DOHH2 (cell line): ENCODE results near the gene OR4D11.

Experiments used
- H3F3A ChIP-seq: fragments of 200-600 bp; sonication (generic), shearing (Covaris generic); 2 replicates; pipeline ENCODE4 v1.6.0; 2016; ENCODE audit warnings: antibody characterized with exemption, mild to moderate bottlenecking; ENCODE audit not compliant: control insufficient read depth, insufficient read depth
- H3K27ac ChIP-seq: fragments of 200-600 bp; sonication (generic); 2 replicates; pipeline ENCODE4 v1.5.1; 2014; ENCODE audit warnings: low read depth, mild to moderate bottlenecking, low read length, moderate library complexity
- H3K27me3 ChIP-seq: fragments of 200-600 bp; sonication (generic); 2 replicates; pipeline ENCODE4 v1.6.1; 2014; ENCODE audit warnings: mild to moderate bottlenecking, low read length, mixed read lengths; ENCODE audit not compliant: control insufficient read depth
- H3K36me3 ChIP-seq: fragments of 200-600 bp; sonication (generic); 2 replicates; pipeline ENCODE4 v1.6.1; 2014; ENCODE audit warnings: mild to moderate bottlenecking, low read length, moderate library complexity, mixed read lengths; ENCODE audit not compliant: control insufficient read depth
- H3K4me1 ChIP-seq: fragments of 200-600 bp; sonication (generic); 2 replicates; pipeline ENCODE4 v1.6.1; 2014; ENCODE audit warnings: mild to moderate bottlenecking, low read length, mixed read lengths; ENCODE audit not compliant: control insufficient read depth
- H3K4me2 ChIP-seq: fragments of 200-600 bp; sonication (generic); 2 replicates; pipeline ENCODE4 v1.6.0; 2014; ENCODE audit warnings: mild to moderate bottlenecking, low read length, moderate library complexity
- H3K4me3 ChIP-seq: fragments of 200-600 bp; sonication (generic); 2 replicates; pipeline ENCODE4 v1.5.1; 2014; ENCODE audit warnings: mild to moderate bottlenecking, low read length, mixed read lengths
- H3K79me2 ChIP-seq: fragments of 200-600 bp; sonication (generic); 2 replicates; pipeline ENCODE4 v1.6.1; 2014; ENCODE audit warnings: mild to moderate bottlenecking, low read length, mixed read lengths; ENCODE audit not compliant: control insufficient read depth
- H3K9me2 ChIP-seq: fragments of 200-600 bp; sonication (generic); replicated peaks from 2 replicates; pipeline ENCODE4 v1.6.1; 2014; ENCODE audit warnings: mild to moderate bottlenecking, low read length, mixed read lengths; ENCODE audit not compliant: control insufficient read depth
- H3K9me3 ChIP-seq: fragments of 200-600 bp; sonication (generic); 2 replicates; pipeline ENCODE4 v1.6.1; 2014; ENCODE audit warnings: antibody characterized with exemption, low read length, mixed read lengths; ENCODE audit not compliant: control insufficient read depth, insufficient read depth
- H4K20me1 ChIP-seq: fragments of 200-600 bp; sonication (generic); 2 replicates; pipeline ENCODE4 v1.6.0; 2014; ENCODE audit warnings: low read depth, mild to moderate bottlenecking, antibody characterized with exemption, low read length, moderate library complexity; ENCODE audit not compliant: control insufficient read depth, insufficient read depth
- CTCF ChIP-seq: fragments of 200-600 bp; sonication (generic); IDR thresholded peaks from one replicate; pipeline ENCODE4 v1.5.1; 2014; ENCODE audit warnings: antibody characterized with exemption, mild to moderate bottlenecking, low read depth, low read length; ENCODE audit not compliant: poor library complexity, severe bottlenecking
- EZH2phosphoT487 ChIP-seq: fragments of 200-600 bp; sonication (generic); IDR thresholded peaks from 2 replicates; pipeline ENCODE4 v1.6.1; 2017; ENCODE audit warnings: borderline replicate concordance, mild to moderate bottlenecking, antibody characterized with exemption, low read length, moderate library complexity, mixed read lengths

OR4D11 gene

GRCh38 chr11:59528711-59529110, 25.3 kb downstream of the OR4D11 start:
- no peak overlapping the region for H3K4me3 ChIP-seq
- no peaks in the 10 kb centered on the region for H3K4me1 ChIP-seq
- H3F3A ChIP-seq: no peaks in the 10 kb centered on the region
- no peak for TF ChIP-seq EZH2phosphoT487
- no peak for TF ChIP-seq CTCF
- H3K9me3 ChIP-seq: no peaks in the 10 kb centered on the region
- H3K79me2 ChIP-seq: no peaks in the 10 kb centered on the region
- no peak overlapping the region for H3K27ac ChIP-seq
- no peaks in the 10 kb centered on the region for H4K20me1 ChIP-seq
- H3K4me2 ChIP-seq: no peak overlapping the region
- no peaks in the 10 kb centered on the region for H3K36me3 ChIP-seq
- no peaks in the 10 kb centered on the region for H3K9me2 ChIP-seq
- peaks cover 5% of the 10 kb centered on the region; the same call in 1 of the 2 replicates for H3K27me3 ChIP-seq

- no peak overlapping the region for H3K27ac ChIP-seq
- H3K9me3 ChIP-seq: no peaks in the 10 kb centered on the region
- no peaks in the 10 kb centered on the region for H3K36me3 ChIP-seq
- no peaks in the 10 kb centered on the region for H3K9me2 ChIP-seq
- no peaks in the 10 kb centered on the region for H3F3A ChIP-seq
- H3K4me1 ChIP-seq: peaks cover 7% of the 10 kb centered on the region
- H3K4me3 ChIP-seq: no peak overlapping the region
- H3K4me2 ChIP-seq: no peak overlapping the region
- no peaks in the 10 kb centered on the region for H3K79me2 ChIP-seq
- no peaks in the 10 kb centered on the region for H3K27me3 ChIP-seq
- no peaks in the 10 kb centered on the region for H4K20me1 ChIP-seq
- TF ChIP-seq EZH2phosphoT487 (no peak), CTCF (no peak)
Observed at GRCh38 chr11:59532620-59533019, 29.2 kb downstream of the OR4D11 start.

- H3K79me2 ChIP-seq: no peaks in the 10 kb centered on the region
- no peaks in the 10 kb centered on the region for H3K36me3 ChIP-seq
- H3F3A ChIP-seq: no peaks in the 10 kb centered on the region
- H3K4me2 ChIP-seq: no peak overlapping the region
- H3K27me3 ChIP-seq: no peaks in the 10 kb centered on the region
- peaks cover 10% of the 10 kb centered on the region for H3K4me1 ChIP-seq
- no peaks in the 10 kb centered on the region for H4K20me1 ChIP-seq
- H3K9me3 ChIP-seq: no peaks in the 10 kb centered on the region
- no peaks in the 10 kb centered on the region for H3K9me2 ChIP-seq
- H3K4me3 ChIP-seq: no peak overlapping the region
- no peak overlapping the region for H3K27ac ChIP-seq
- no peak for TF ChIP-seq CTCF
- TF ChIP-seq EZH2phosphoT487: no peak
Observed at GRCh38 chr11:59534676-59535075, 31.3 kb downstream of the OR4D11 start.
